ENCODE data around the gene RTRAF.

DNA sequence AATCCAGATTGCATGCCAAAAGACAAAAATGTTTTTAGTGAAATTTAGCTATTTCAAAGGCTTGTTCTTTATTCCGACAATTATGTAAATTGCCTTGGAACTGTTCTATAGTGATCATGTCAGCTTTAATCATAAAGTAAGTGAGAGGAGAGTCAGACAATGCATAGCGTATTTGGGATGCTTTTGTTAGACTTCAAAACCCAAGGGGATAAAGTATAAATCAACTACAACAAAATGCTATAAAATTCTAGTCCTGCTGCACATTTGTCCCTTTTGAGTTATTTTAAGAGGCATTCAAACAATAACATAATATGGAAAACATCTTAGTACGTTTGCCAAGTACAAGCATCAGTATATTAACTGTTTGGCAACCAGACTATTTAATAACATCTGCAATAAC, 11.3 kb downstream of the RTRAF start:
- TF ChIP-seq, protein P1, sequence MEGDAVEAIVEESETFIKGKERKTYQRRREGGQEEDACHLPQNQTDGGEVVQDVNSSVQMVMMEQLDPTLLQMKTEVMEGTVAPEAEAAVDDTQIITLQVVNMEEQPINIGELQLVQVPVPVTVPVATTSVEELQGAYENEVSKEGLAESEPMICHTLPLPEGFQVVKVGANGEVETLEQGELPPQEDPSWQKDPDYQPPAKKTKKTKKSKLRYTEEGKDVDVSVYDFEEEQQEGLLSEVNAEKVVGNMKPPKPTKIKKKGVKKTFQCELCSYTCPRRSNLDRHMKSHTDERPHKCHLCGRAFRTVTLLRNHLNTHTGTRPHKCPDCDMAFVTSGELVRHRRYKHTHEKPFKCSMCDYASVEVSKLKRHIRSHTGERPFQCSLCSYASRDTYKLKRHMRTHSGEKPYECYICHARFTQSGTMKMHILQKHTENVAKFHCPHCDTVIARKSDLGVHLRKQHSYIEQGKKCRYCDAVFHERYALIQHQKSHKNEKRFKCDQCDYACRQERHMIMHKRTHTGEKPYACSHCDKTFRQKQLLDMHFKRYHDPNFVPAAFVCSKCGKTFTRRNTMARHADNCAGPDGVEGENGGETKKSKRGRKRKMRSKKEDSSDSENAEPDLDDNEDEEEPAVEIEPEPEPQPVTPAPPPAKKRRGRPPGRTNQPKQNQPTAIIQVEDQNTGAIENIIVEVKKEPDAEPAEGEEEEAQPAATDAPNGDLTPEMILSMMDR (conservative IDR thresholded peaks at IDR 0.05 in 1 of 2, IDR thresholded peaks at IDR 0.05 in 1 of 2; ENCODE audit: extremely low read depth in 1 of 2, insufficient read depth in 1 of 2, low read depth in 1 of 2, low read length in 2 of 2) = no peak
- no peak for TF ChIP-seq EZH2 (IDR thresholded peaks at IDR 0.05; ENCODE audit: borderline replicate concordance, low read length)
